Measurements from ENCODE around the gene TACC2.

The TACC2 gene

DNA sequence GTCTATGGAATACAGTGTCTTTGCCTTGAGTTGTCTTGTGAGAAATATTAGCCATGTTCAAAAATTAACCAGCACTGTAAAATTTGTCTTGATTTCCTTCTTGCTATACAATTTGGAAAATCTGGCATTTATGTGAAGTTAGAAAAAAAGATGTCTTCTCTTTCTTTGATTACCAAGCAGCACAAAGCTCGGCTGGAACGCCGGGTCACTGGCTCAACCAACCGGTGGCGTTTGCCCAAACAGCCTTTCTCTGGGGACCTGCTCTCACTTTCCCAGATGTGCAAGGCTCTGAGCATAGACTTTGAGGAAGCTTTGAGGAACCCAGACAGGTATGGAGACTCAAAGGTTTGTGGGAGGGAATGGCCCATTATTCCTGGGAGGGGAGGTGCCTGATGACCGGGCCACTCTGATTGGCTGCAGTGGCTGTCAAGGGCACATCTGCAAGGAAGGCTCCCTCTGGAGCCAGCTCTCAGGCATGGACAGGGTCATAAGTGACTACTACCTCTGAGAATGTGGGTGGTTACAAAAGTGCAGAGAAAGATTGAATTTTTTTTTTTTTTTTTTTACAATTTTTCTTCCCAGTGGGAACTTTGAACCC is 287.7 kb downstream of the TACC2 start:
- no peak for DNase-seq (ENCODE audit: low spot score)

DNA sequence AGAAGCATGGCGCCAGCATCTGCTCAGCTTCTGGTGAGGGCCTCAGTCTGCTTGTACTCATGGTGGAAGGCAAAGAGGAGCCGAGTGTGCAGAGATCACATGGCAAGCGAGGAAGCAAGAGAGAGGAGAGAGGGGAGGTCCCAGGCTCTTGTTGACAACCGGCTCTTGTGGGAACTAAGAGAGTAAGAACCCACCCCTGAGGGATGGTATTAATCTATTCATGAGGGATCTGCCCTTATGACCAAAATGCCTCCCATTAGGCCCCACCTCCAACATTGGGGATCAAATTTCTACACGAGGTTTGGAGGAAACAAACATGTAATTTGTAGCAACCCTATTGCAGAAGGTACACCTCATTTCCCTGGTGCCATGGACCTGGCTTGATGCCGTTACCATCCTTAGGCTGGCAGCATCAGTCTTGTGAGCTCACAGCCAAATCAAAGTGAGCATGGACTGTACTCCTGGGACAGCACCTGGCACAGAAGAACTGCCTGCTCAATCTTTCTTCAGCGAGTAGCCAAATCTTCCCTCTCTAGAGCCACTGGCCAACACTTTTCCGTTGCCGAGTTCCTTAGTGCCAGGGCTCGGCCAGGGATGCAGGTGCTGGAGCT is 288.7 kb downstream of the TACC2 start:
- DNase-seq (ENCODE audit: low spot score): no peak

DNA sequence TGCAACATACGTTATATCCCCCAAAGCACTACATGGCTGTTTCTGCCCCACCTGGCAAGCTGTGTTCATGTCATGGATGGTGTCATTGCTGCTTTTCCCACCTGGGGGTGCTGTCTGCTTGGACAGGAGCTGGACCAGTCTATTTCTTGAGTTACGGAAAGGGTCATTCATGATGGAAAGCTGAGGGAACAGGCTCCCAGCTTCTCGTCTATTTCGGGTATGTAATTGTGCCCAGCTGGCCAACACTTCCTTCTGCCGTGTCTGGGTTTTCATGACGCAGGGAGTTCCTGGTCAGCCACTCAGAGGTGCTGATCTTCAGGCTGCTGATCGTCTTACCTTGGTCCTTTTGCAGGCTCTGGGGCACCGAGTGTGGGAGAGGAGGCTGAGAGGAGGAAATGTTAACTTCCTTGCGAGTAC is 290.8 kb downstream of the TACC2 start:
- peak; percentile 76 for DNase-seq (ENCODE audit: low spot score)

DNA sequence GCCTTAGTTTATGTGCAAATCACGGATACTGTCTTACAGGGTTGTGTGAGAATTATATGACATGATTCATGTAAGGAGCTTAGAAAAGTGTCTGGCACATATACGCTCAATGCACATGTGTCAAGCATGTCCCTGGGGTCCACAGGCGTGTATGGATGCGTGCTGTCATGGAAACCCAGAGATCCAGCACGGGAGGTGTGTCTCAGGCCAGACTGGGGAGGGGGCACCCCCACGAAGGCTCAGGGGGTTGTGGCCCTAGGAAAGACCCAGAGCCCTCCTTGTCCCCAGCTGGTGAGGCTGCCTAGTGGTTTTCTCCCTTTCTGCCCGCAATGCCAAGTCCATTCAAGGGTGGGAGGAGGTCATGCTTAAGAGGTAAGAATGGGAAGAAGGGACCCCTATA is 291.2 kb downstream of the TACC2 start:
- DNase-seq (ENCODE audit: low spot score): no peak

DNA sequence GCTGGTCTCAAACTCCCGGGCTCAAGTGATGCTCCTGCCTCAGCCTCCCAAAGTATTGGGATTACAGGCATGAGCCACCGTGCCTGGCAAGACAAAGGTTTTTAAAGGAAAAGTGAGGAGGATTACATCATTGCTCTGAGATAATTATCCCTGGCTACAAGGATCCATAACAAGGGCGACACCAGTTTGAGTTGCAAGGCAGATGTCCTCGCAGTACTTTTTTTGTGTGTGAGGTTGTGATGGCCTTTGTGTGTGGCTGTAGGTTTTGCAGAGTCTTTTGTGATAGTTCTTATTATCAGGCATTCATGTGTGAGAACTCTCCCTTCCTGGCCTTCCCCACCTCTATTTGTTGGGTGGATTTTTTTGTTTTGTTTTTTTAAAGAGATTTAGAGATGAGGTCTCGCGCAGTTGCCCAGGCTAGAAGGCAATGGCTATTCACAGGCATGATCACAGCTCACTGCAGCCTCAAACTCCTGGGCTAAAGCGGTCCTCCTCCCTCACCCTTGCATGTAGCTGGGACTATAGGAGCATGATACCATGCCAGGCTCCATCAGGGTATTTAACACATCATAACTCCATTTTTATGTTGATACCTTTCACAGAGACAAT is 292.2 kb downstream of the TACC2 start:
- no peak for DNase-seq (ENCODE audit: low spot score)

DNA sequence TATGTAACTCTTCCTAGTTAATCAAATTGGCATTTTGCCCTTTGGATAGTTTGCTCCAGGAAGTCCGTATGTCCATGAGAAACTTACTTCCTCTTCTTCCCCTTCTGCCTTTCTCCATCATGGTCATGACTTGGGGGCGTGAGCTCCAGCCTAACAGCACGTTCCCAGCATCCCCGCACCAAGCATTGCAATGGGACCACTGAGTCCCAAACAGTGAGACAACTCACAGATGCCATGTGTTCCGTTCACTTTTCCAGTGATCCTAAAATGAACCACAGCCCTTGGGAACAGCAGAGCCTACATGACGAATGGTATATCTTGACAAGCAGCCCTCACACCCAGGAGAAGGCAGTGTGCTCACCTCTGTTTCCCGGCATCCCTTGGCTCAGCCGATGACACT is 292.8 kb downstream of the TACC2 start:
- no peak for DNase-seq (ENCODE audit: low spot score)

- DNase-seq (ENCODE audit: low spot score): no peak
These were observed 293.3 kb downstream of the TACC2 start for GRCh38 chr10:122282253-122282671.

DNA sequence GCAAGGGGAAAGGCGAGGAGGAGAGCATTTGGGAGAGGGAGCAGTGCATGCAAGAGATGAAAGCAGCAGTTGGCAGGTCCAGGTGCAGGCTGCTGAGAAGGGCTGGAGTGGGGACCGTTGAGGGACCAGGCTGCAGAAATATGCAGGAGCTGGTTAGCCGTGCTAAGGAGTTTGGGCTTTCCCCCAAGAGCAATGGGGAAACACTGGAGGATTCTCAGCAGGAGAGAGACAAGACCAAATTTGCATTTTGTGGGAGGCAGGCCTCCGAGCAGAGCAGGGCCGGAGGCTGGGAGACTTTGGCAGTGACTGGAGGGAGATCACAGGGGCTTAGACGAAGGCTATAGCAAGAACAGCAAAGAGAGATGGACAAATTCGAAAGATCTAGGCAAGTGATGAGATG is 293.9 kb downstream of the TACC2 start:
- DNase-seq (ENCODE audit: low spot score): no peak

GRCh38 chr10:122285506-122286444 is 296.8 kb downstream of the TACC2 start:
- DNase-seq (ENCODE audit: low spot score): no peak

DNA sequence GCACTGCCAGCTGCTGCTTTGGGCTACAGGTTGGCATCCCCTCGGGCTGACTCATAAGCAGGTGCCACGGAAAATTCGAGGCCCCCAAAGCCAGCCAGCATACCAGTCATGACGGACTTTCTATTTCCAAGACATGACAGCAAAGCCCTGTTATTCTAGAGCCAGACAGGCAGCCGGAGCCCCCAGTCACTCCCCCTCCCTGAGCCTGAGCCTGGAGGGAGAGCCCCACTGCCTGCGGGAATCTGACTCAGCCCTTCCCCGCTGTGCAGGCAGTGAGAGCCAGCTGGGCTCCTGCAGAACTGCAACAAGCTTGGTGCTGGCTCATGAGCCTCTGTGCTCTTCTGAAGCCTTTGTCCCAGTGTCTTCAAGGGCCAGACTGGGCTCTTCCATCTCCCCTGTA is 297.9 kb downstream of the TACC2 start:
- DNase-seq (ENCODE audit: low spot score): no peak

GRCh38 chr10:122287570-122287969 is 298.6 kb downstream of the TACC2 start:
- DNase-seq (ENCODE audit: low spot score): no peak

GRCh38 chr10:122288262-122288661 is 299.3 kb downstream of the TACC2 start:
- no peak for DNase-seq (ENCODE audit: low spot score)

DNA sequence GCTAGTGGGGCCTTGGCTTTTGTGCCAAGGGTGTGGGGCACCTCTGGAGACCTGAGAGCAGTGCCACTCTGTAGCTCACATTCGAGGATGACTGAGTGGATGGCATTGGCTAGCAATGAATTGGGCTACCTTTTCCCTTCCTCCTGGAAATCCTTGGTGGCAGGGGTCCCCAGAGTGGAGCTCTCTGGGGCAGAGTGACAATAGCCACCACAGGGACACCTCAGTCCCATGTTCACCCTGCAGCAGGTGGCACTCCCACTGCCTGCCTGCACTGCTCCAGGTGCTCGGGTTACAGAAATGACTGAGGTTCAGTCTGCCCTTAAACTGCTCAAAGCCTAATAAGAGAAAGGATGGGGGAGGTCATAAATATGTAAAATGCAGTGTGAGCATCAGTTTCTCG is 300.0 kb downstream of the TACC2 start:
- DNase-seq (ENCODE audit: low spot score): no peak

DNA sequence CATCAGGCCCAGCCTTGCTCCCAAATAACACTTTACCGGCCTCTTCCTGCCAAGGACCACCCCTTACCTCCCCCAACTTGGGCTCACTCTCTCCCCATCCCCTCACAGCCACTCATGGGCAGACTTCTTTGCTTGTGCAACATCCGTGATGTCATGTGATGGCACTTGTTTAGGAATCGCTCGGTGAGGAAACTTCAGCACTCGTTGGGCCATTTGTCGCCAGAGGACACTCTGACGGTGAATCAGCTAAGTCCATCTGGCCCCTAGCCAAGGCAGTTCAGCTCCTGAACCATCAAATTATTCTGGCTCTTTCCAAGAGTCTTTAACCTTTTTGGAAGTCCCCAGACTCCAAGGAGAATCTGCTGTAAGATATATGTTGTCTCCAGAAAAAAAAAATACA is 301.4 kb downstream of the TACC2 start:
- DNase-seq (ENCODE audit: low spot score): no peak

DNA sequence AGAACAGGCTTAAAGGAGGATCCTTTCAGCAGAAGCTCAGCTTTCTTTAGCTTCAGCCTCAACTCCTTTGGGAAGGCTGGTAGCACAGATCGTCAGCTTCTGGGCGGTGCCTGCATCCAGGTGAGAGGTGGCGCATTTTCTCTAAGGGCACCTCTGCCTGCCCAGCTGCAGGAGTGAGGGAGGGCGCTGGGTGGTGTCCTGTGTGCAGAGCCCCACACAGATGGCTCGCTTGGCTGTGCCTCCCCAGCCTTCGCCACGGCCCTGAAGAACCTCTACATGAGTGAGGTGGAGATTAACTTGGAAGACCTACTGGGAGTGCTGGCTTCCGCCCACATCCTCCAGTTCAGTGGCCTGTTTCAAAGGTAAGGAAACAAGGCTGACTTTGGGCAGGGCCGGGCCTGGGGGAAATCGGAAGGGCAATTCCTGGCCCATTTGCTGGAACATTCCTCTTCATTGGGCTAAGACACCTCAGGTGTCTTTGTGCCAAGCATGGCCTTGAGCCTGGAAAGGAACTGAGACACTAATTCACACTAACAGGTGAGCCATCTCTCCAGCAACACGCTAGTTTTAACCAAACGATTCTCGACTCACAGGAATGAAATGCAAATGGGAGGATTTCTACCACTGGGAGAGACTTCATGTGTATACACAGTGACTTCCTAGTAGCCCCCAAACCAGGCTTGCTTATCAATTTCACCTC is 302.0 kb downstream of the TACC2 start:
- no peak for DNase-seq (ENCODE audit: low spot score)

- DNase-seq (ENCODE audit: low spot score): no peak
These were observed 302.8 kb downstream of the TACC2 start for GRCh38 chr10:122291739-122292138.

DNA sequence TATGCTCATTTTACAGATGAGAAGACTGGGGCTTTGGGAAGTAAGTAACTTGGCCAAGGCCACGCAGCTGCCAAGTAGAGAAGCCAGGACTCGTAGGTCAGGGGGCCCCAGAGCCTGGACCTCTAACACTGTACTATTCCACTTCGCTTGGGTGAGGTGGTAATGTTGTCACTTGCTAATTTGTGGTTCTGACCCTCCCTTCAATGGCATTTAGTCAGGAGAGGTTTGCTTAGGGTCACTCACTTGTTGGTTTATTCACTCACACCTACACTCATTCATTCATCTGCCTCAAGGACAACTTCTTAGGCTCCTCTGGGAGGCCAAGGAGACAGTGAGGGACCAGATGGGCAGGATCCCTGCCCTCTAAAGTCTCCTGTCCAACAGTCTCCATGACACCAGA is 303.4 kb downstream of the TACC2 start:
- no peak for DNase-seq (ENCODE audit: low spot score)

DNA sequence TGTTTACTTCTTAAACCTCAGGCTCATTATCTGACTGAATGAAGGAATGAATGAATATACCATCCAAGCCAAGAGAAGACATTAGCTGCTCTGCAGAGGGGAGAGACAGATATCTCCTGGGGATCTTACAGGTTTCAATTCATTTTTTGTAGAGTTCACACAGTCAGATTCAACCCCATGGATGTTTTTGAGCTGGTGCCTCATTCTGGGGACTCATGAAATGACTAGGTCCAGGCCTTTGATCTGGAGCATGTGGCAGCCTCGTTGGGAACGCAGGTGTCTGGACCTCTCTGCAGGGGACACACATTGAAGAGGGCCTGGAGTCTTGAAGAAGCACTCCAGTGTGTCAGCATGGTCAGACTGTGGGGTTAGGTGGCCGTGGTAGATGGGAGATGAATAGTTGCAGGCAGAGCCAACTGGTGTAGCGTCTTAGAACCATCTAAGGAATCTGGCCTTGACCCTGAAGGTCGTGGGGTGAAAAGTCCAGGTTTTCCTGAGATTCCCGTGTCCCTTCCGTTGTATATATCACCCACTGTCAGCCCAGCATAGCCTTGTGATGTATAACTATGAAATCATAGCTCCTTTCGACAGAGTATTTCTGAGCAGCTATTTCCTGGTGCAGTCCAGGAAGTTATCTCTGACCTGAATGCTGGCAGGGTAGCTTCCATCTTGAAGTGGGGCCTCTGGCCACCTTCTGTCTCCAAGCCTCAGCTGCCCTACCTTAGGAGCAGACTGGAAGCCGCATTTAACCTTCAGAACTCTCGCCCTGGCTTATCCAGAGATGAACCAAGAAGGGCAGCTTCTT is 304.4 kb downstream of the TACC2 start:
- peak; percentile 18 for DNase-seq (ENCODE audit: low spot score)

DNA sequence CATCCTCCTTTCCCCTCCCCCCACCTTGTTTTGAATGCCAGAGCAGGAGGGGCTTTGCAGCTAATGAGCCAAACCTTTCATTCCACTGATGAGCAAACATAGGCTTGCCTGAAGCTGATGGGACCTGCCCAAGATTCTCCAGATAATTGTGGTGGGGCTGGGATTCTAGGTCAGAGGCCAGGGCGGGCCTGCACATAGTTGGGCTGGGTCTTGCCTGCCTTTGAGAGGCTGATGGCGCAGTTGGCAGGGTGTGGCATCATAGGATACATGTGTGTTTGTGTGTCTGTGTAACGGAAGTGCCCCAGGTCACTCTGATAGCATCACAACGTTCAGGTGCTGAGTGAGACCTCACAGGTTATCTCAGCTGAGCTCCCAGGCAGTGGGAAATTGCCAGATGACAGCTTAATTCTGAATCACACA is 305.0 kb downstream of the TACC2 start:
- DNase-seq (ENCODE audit: low spot score): peak; percentile 43

DNA sequence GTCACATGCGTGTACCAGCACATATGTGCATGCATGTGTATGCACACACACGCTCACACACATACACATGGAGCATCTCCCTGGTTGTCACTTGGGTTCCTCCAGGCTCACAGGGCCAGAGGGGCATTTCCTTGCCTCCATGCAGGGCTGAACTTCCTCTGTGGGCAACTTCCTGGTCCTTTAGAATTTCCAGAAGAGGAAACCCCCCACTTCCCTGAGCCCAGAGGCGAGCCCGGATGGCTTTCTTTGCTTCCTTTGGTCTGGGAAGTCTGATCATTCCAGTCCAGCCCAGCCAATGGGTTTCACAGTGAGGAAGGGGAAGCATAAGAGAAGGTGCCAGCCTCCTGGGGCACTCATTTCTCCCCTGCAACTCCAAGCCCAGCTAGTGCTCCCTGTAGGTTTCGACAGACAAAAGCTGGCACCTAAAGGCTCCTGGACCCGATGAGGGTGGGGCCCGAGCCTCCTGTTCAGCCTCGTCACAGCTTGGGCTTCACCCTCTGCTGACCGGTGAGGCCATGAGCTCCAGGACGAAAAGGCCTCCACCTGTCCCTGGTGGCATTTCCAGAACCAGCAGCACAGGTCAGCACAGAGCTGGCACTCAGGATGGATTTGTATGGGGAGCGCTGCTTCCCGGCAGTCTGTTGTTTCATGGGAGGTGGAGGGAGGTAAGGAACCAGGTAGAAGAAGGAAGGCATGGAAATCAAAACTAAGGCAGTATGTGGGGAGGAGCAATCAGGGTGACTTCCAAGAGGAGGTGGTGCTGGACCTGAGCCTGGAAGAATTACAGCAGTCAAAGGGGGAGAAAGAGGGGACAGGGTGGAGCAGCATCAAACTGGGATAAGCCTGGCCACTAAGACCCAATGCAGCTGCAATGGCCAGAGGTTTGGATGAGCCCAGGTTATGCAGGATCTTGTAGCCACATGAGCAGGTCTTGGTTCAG is 305.8 kb downstream of the TACC2 start:
- DNase-seq (ENCODE audit: low spot score): no peak

Measured in ecto neural progenitor cell (in vitro differentiated cells).